Measurements from ENCODE around the gene SINHCAF. TPM values are rescaled to one million over a fixed set of nuclear protein-coding genes. Genes with fewer than 3 reads are reported as not detected.

The SINHCAF gene
- total RNA-seq, 1 experiment from 2014 or later: 127 TPM

DNA sequence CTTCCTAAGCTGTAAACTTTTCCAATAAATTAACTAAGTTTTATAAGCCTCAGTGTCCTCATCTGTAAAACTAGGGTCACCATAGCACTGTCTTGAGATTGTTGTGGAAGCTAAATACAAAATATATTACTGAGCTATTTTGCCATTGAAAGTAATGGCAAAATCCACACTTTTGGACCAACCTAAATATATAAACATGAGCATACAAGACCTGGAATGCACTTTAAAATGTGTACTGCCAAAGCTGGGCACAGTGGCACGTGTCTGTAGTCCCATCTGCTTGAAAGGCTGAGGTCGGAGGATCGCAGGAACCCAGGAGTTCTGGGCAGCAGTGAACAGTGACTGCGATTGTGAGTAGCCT is 29.8 kb upstream of the SINHCAF start:
- Mint-ChIP-seq H3K4me3 (ENCODE audit: low read depth, unreplicated experiment) (no peak overlapping the region), H3K9me3 (ENCODE audit: low read depth, unreplicated experiment) (no peaks in the 10 kb centered on the region), H3K27me3 (ENCODE audit: unreplicated experiment) (no peaks in the 10 kb centered on the region), H3K27ac (ENCODE audit: unreplicated experiment) (peak overlapping the region; percentile 36), H3K4me1 (ENCODE audit: low read depth, unreplicated experiment) (peaks cover 8% of the 10 kb centered on the region), H3K36me3 (ENCODE audit: insufficient read depth, unreplicated experiment) (no peaks in the 10 kb centered on the region)
- CTCF ChIA-PET: interaction anchor here (0.7 to 1.0 kb wide), 2 partner anchors 17 to 57 kb away, joined by 3 to 6 read pairs; no protein-coding TSS in a partner anchor
- TF ChIP-seq, protein P1, sequence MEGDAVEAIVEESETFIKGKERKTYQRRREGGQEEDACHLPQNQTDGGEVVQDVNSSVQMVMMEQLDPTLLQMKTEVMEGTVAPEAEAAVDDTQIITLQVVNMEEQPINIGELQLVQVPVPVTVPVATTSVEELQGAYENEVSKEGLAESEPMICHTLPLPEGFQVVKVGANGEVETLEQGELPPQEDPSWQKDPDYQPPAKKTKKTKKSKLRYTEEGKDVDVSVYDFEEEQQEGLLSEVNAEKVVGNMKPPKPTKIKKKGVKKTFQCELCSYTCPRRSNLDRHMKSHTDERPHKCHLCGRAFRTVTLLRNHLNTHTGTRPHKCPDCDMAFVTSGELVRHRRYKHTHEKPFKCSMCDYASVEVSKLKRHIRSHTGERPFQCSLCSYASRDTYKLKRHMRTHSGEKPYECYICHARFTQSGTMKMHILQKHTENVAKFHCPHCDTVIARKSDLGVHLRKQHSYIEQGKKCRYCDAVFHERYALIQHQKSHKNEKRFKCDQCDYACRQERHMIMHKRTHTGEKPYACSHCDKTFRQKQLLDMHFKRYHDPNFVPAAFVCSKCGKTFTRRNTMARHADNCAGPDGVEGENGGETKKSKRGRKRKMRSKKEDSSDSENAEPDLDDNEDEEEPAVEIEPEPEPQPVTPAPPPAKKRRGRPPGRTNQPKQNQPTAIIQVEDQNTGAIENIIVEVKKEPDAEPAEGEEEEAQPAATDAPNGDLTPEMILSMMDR (IDR thresholded peaks at IDR 0.05; ENCODE audit: unreplicated experiment): no peak
- DNase-seq: no peak
- intact Hi-C loops (cut with micrococcal nuclease; ENCODE audit: unreplicated experiment): no loop called here
- no TSS peak for BruUV-seq (replicated peaks)

DNA sequence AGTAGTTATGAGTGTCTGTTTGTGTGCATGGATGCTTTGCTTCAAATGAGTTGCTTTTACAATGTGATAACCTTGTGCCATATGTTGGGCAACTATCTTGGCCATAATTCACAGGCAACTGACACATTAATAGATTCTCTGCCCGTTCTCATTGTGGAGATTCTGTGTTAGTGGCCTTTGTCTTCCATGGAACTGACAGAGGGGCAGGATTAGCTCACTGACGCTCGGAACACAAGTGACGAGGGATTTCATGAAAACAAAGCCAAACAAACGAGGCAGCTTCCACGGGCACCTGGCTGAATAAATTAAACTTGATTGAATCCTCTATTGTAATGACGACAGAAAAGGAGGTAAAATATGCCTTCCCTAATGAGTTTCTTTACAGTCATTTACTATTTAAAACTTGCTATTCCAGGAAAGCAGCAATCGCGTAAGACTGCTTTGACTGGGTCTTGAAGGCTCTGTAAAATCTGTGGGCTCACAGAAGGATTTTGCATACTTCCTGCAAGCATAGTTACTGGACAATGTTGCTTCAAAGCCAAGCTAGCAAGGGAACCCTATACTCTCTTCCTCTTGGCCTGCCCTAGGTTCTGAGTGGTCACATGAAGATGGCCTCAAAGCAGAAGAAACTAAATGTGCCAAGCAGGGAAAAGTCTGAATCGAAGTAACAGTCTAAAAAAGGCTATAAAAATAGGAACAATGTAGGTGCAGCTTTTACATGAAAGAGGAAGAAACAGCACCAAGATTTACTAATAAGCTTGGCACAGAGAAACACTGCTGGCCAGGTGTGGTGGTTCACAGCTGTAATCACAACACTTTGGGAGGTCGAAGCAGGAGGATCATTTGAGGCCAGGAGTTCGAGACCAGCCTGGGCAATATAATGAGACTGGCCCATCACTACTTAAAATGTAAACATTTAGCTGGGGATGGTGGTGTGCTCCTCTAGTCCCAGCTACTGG is 28.1 kb upstream of the SINHCAF start:
- TF ChIP-seq, protein P1 (IDR thresholded peaks at IDR 0.05; ENCODE audit: unreplicated experiment): no peak
- H3K9me3 Mint-ChIP-seq (ENCODE audit: low read depth, unreplicated experiment): no peaks in the 10 kb centered on the region
- no peak for DNase-seq
- intact Hi-C loops (cut with micrococcal nuclease; ENCODE audit: unreplicated experiment): no loop called here
- H3K27me3 Mint-ChIP-seq (ENCODE audit: unreplicated experiment): no peaks in the 10 kb centered on the region
- H3K4me3 Mint-ChIP-seq (ENCODE audit: low read depth, unreplicated experiment): no peak overlapping the region
- no TSS peak for BruUV-seq (replicated peaks)
- no peak overlapping the region for H3K27ac Mint-ChIP-seq (ENCODE audit: unreplicated experiment)
- no peaks in the 10 kb centered on the region for H3K36me3 Mint-ChIP-seq (ENCODE audit: insufficient read depth, unreplicated experiment)
- CTCF ChIA-PET: interaction anchor here (1.3 kb wide), 1 partner anchor 28 kb away, joined by 4 read pairs; no protein-coding TSS in a partner anchor
- H3K4me1 Mint-ChIP-seq (ENCODE audit: low read depth, unreplicated experiment): peaks cover 8% of the 10 kb centered on the region

DNA sequence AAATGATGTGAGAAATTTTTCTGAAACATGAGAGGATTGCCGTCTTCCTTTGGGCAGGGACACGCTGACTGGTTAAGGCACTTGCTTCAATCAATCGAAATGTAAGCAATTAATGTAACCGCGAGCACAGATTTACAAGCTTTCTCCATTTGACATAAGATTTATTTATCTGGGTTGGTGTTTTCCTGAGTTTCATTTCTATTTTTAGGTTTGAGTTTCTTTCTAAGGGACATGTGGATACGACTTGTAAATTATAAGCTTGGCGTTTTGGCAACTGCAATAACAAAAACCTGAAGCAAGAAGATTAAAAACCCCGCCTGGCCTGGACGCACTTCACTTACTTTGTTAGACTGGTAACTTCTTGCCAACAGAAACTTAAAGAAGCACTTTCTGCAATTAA is 20.3 kb upstream of the SINHCAF start:
- DNase-seq: no peak
- no TSS peak for BruUV-seq (replicated peaks)
- intact Hi-C loops (cut with micrococcal nuclease; ENCODE audit: unreplicated experiment): no loop called here
- TF ChIP-seq, protein P1 (IDR thresholded peaks at IDR 0.05; ENCODE audit: unreplicated experiment): no peak
- H3K27ac Mint-ChIP-seq (ENCODE audit: unreplicated experiment): no peak overlapping the region
- H3K36me3 Mint-ChIP-seq (ENCODE audit: insufficient read depth, unreplicated experiment): no peaks in the 10 kb centered on the region
- CTCF ChIA-PET: no interaction called here
- no peaks in the 10 kb centered on the region for H3K4me1 Mint-ChIP-seq (ENCODE audit: low read depth, unreplicated experiment)
- H3K9me3 Mint-ChIP-seq (ENCODE audit: low read depth, unreplicated experiment): no peaks in the 10 kb centered on the region
- no peaks in the 10 kb centered on the region for H3K27me3 Mint-ChIP-seq (ENCODE audit: unreplicated experiment)
- no peak overlapping the region for H3K4me3 Mint-ChIP-seq (ENCODE audit: low read depth, unreplicated experiment)

DNA sequence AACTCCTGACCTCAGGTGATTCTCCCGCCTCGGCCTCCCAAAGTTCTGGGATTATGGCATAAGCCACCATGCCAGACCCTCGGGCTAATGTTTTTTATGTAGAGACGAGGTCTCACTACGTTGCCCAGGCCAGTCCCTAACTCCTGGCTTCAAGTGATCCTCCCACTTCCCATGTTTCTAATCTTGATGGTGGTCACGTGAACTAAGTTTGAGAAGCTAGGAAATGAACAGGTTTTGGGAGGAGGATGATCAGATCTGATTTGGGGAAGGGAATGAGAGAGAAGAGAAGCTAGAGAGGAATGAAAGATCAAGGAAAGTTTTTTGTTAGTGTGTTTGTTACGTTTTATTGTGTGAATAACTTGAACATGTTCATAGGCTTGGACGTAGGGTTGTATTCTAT is 17.2 kb upstream of the SINHCAF start:
- H3K27ac Mint-ChIP-seq (ENCODE audit: unreplicated experiment): no peak overlapping the region
- no peaks in the 10 kb centered on the region for H3K27me3 Mint-ChIP-seq (ENCODE audit: unreplicated experiment)
- TF ChIP-seq, protein P1 (IDR thresholded peaks at IDR 0.05; ENCODE audit: unreplicated experiment): no peak
- intact Hi-C loops (cut with micrococcal nuclease; ENCODE audit: unreplicated experiment): no loop called here
- H3K4me1 Mint-ChIP-seq (ENCODE audit: low read depth, unreplicated experiment): peaks cover 13% of the 10 kb centered on the region
- CTCF ChIA-PET: no interaction called here
- no peaks in the 10 kb centered on the region for H3K9me3 Mint-ChIP-seq (ENCODE audit: low read depth, unreplicated experiment)
- DNase-seq: no peak
- BruUV-seq (replicated peaks): no TSS peak
- H3K4me3 Mint-ChIP-seq (ENCODE audit: low read depth, unreplicated experiment): no peak overlapping the region
- H3K36me3 Mint-ChIP-seq (ENCODE audit: insufficient read depth, unreplicated experiment): peaks cover 6% of the 10 kb centered on the region
